K562 (cell line): ENCODE results near the gene DNAH10. TPM values are rescaled to one million over a fixed set of nuclear protein-coding genes. Genes with fewer than 3 reads are reported as not detected.
A peak's percentile ranks its signal among the peaks of the same experiment; 100 is the strongest.

ENCODE experiments used
- ATAC-seq: fragments of 200-7000 bp; cut with Tn5 transposase; 3 replicates; pipeline ENCODE4 v1.9.1; 2020; ENCODE audit warnings: moderate library complexity
- BruUV-seq: library from RNA; stranded (reverse); fragments of 400-500 nt; replicated peaks from 2 replicates; lab custom pipeline; 2021; lab: Mats Ljungman, UMichigan
- CTCF ChIA-PET: fragments of 300-600 bp; formaldehyde crosslinking; extraction: SDS; loops from one replicate; lab custom pipeline; 2021; ENCODE audit warnings: low intra/inter-chr PET ratio; lab: Yijun Ruan, JAX
- POLR2A ChIA-PET: fragments of 300-600, 350-650 bp; sonication (Branson Sonifier 250); formaldehyde crosslinking; extraction: SDS; loops from one replicate; lab custom pipeline; 2021; ENCODE audit warnings: antibody characterized with exemption, inconsistent platforms; lab: Yijun Ruan, JAX
- DNase-seq, 4 experiments: peaks; one replicate each; pipeline versions ENCODE4 v3.0.0 to v3.0.0-alpha.2; 2011 to 2018; ENCODE audit warnings: low spot score in 3 of 4, mixed read lengths in 3 of 4; ENCODE audit errors: extremely low read depth in 1 of 4
- FAIRE-seq: peaks from 2 replicates; lab custom pipeline; 2011; peaks lifted over from hg19 to GRCh38; lab: Jason Lieb, UNC
- H2AFZ ChIP-seq: 2 replicates; pipeline ENCODE4 v1.6.0; 2011; ENCODE audit warnings: low read depth, low read length, control low read depth, inconsistent platforms
- H3K27ac ChIP-seq: fragments of 200-600 bp; 3 replicates; pipeline ENCODE4 v1.8.0; 2011; ENCODE audit warnings: low read depth, mild to moderate bottlenecking, control low read depth, inconsistent platforms, low read length, moderate library complexity, mixed read lengths; ENCODE audit errors: extremely low read depth
- H3K27me3 ChIP-seq, 2 experiments: fragments of 300-600 bp in 1 of 2; 2 replicates in 1 of 2; 3 replicates in 1 of 2; pipeline versions ENCODE4 v1.6.0 to v1.8.0; 2011; ENCODE audit warnings: inconsistent platforms in 2 of 2, low read length in 2 of 2, mild to moderate bottlenecking in 1 of 2, mixed read lengths in 1 of 2, moderate library complexity in 1 of 2; ENCODE audit not compliant: control insufficient read depth in 2 of 2, insufficient read depth in 2 of 2
- H3K36me3 ChIP-seq: fragments of 300-600 bp; 3 replicates; pipeline ENCODE4 v1.8.0; 2011; ENCODE audit warnings: mild to moderate bottlenecking, low read length, inconsistent platforms; ENCODE audit not compliant: control insufficient read depth, insufficient read depth
- H3K4me1 ChIP-seq, 2 experiments: fragments of 200-600 bp in 1 of 2; replicated peaks in 1 of 2; 2 replicates in 1 of 2; 3 replicates in 1 of 2; pipeline versions ENCODE4 v1.5.1 to v1.8.0; 2011; ENCODE audit warnings: inconsistent platforms in 2 of 2, low read length in 2 of 2, mild to moderate bottlenecking in 1 of 2, mixed read lengths in 1 of 2, moderate library complexity in 1 of 2; ENCODE audit not compliant: control insufficient read depth in 2 of 2, insufficient read depth in 2 of 2
- H3K4me2 ChIP-seq: 2 replicates; pipeline ENCODE4 v1.6.1; 2011; ENCODE audit warnings: low read length, control low read depth, inconsistent platforms, mixed read lengths; ENCODE audit not compliant: insufficient read depth
- H3K4me3 ChIP-seq: fragments of 200-600 bp; sonication (generic), shearing (Covaris generic); 2 replicates; pipeline ENCODE4 v1.5.1; 2016; ENCODE audit warnings: control low read depth, inconsistent platforms
- H3K79me2 ChIP-seq: fragments of 200-600 bp; 3 replicates; pipeline ENCODE4 v1.8.0; 2011; ENCODE audit warnings: low read length, inconsistent platforms; ENCODE audit not compliant: control insufficient read depth, insufficient read depth
- H3K9ac ChIP-seq, 2 experiments: 2 replicates each; pipeline versions ENCODE4 v1.6.0 to v1.6.1; 2011; ENCODE audit warnings: low read depth in 2 of 2, low read length in 2 of 2, control low read depth in 1 of 2, inconsistent platforms in 1 of 2, mild to moderate bottlenecking in 1 of 2, mixed read lengths in 1 of 2; ENCODE audit not compliant: insufficient read depth in 1 of 2
- H3K9me1 ChIP-seq: one replicate; pipeline ENCODE4 v1.6.0; 2011; ENCODE audit warnings: inconsistent platforms, mild to moderate bottlenecking, low read length, moderate library complexity; ENCODE audit not compliant: control insufficient read depth, insufficient read depth
- H3K9me3 ChIP-seq: replicated peaks from 2 replicates; pipeline ENCODE4 v1.5.1; 2011; ENCODE audit warnings: low read depth, low read length, inconsistent platforms; ENCODE audit not compliant: control insufficient read depth, insufficient read depth
- H4K20me1 ChIP-seq: replicated peaks from 2 replicates; pipeline ENCODE4 v1.6.1; 2011; ENCODE audit warnings: low read length, inconsistent platforms, mixed read lengths; ENCODE audit not compliant: control insufficient read depth, insufficient read depth
- CEBPG ChIP-seq, 3 experiments: fragments of 200-800 bp in 1 of 3; sonication (Bioruptor generic) in 1 of 3; sonication (generic) in 1 of 3; formaldehyde crosslinking in 1 of 3; IDR thresholded peaks in 2 of 3; conservative IDR thresholded peaks in 1 of 3; 2 replicates each; pipeline versions ENCODE4 v1.6.1 to v1.8.0; 2016 to 2022; ENCODE audit warnings: missing compliant biosample characterization in 2 of 3, missing genetic modification characterization in 2 of 3, mild to moderate bottlenecking in 1 of 3, missing genetic modification reagents in 1 of 3
- FOXK1 ChIP-seq: sonication (generic); formaldehyde crosslinking; IDR thresholded peaks from 2 replicates; pipeline ENCODE4 v1.8.0; 2022; ENCODE audit warnings: missing genetic modification reagents, mild to moderate bottlenecking, borderline replicate concordance
- GTF2F1 ChIP-seq: IDR thresholded peaks from 2 replicates; pipeline ENCODE4 v1.6.1; 2011; ENCODE audit warnings: low read depth, low read length, improper control_type of control experiment
- MAFF ChIP-seq: IDR thresholded peaks from 2 replicates; pipeline ENCODE4 v1.6.1; 2012; ENCODE audit warnings: low read length, improper control_type of control experiment
- NCOA4 ChIP-seq: fragments of 450-650 bp; IDR thresholded peaks from 2 replicates; pipeline ENCODE4 v1.6.1; 2018; ENCODE audit warnings: mild to moderate bottlenecking; ENCODE audit not compliant: partially characterized antibody
- NCOR1 ChIP-seq: fragments of 450-650 bp; IDR thresholded peaks from 2 replicates; pipeline ENCODE4 v1.6.1; 2016; ENCODE audit warnings: mild to moderate bottlenecking, moderate library complexity
- NFIC ChIP-seq: fragments of 450-650 bp; IDR thresholded peaks from 2 replicates; pipeline ENCODE4 v1.6.1; 2017; ENCODE audit warnings: mild to moderate bottlenecking, inconsistent platforms
- SNRNP70 ChIP-seq: fragments of 200-400 bp; formaldehyde crosslinking; optimal IDR thresholded peaks from 2 replicates; pipeline ENCODE3; 2017; ENCODE audit warnings: low read depth, low read length
- TCF7L2 ChIP-seq: fragments of 150-350 bp; IDR thresholded peaks from 2 replicates; pipeline ENCODE4 v1.6.1; 2016; ENCODE audit warnings: low read depth, mild to moderate bottlenecking, low read length, moderate library complexity
- TEAD4 ChIP-seq, 2 experiments: sonication (generic) in 1 of 2; formaldehyde crosslinking in 1 of 2; IDR thresholded peaks; 2 replicates each; pipeline versions ENCODE4 v1.6.1 to v1.8.0; 2012 to 2022; ENCODE audit warnings: borderline replicate concordance in 1 of 2, inconsistent platforms in 1 of 2, low read length in 1 of 2, mild to moderate bottlenecking in 1 of 2, missing genetic modification reagents in 1 of 2
- U2AF1 ChIP-seq: fragments of 200-400 bp; formaldehyde crosslinking; optimal IDR thresholded peaks from 2 replicates; pipeline ENCODE3; 2017; ENCODE audit warnings: mild to moderate bottlenecking, low read depth, low read length, moderate library complexity
- ZNF165 ChIP-seq: fragments of 250-450 bp; sonication (Bioruptor Pico); IDR thresholded peaks from 2 replicates; pipeline ENCODE4 v1.4.0; 2020; ENCODE audit warnings: borderline replicate concordance
- ZNF175 ChIP-seq: fragments of 200-800 bp; sonication (Bioruptor generic); IDR thresholded peaks from 2 replicates; pipeline ENCODE4 v1.6.1; 2016; ENCODE audit warnings: low read depth, mild to moderate bottlenecking, missing genetic modification characterization, missing compliant biosample characterization
- WGBS: fragments of 100-300 bp; shearing (Covaris generic); methylation state at CpG from one replicate; pipeline ENCODE4 v1.1.6; 2016; ENCODE audit warnings: low coverage, mixed read lengths; ENCODE audit not compliant: insufficient coverage; ENCODE audit errors: missing lambda C conversion rate; 5-methylcytosine and 5-hydroxymethylcytosine counted together
- in situ Hi-C: fragments of 300-500 bp; cut with MboI; formaldehyde crosslinking; loops from 4 replicates; pipeline ENCODE4 v1.15.0; 2018; ENCODE audit warnings: inconsistent platforms, mixed read lengths
- intact Hi-C: fragments of 100-400 bp; cut with micrococcal nuclease; formaldehyde crosslinking; loops from 2 replicates; pipeline ENCODE4 v1.14.2; 2022
- polyA plus RNA-seq, 8 experiments: library from polyadenylated mRNA; depleted of rRNA in 4 of 8; stranded (reverse) in 5 of 8; unstranded in 3 of 8; fragments of >200 nt; fragmentation: Nextera tagmentation in 2 of 8; fragmentation: Illumina TruSeq in 1 of 8; extraction: Ambion mirVana in 2 of 8; extraction: Trizol in 1 of 8; gene quantifications; 2 replicates each; pipeline versions ENCODE4 v1.2.1 to v1.2.3, GENCODE V29; 2011 to 2014; ENCODE audit warnings: inconsistent platforms in 1 of 8, missing spikeins in 1 of 8
- total RNA-seq, 7 experiments: library from RNA; depleted of rRNA in 6 of 7; stranded (reverse); fragments of >200 nt in 6 of 7; fragmentation: Illumina TruSeq in 2 of 7; extraction: Trizol in 2 of 7; gene quantifications; 2 replicates each; pipeline versions ENCODE4 v1.2.1 to v1.2.3, GENCODE V29; 2011 to 2021; ENCODE audit warnings: low replicate concordance in 1 of 7
- TF ChIP-seq, protein P1 (sequence below): fragments of 450-650 bp; formaldehyde crosslinking; IDR thresholded peaks from 2 replicates; pipeline ENCODE4 v1.4.0; 2022; ENCODE audit warnings: missing genetic modification characterization
- TF ChIP-seq, protein P2 (sequence below): fragments of 450-650 bp; IDR thresholded peaks from 2 replicates; pipeline ENCODE4 v1.7.1; 2018; ENCODE audit warnings: mild to moderate bottlenecking, low read depth; ENCODE audit not compliant: partially characterized antibody
- TF ChIP-seq, protein P3 (sequence below), 2 experiments: fragments of 450-650 bp; conservative IDR thresholded peaks; 2 replicates each; pipeline ENCODE4 v1.6.1; 2017; ENCODE audit warnings: mild to moderate bottlenecking in 2 of 2, moderate library complexity in 2 of 2

DNAH10 gene
- total and polyA plus RNA-seq, 9 of the 15 experiments (the other 6 are each of a cell fraction or from before 2014, with no cell fraction given): 0.01 to 0.06 (median 0.04) TPM; not detected in 1

DNA sequence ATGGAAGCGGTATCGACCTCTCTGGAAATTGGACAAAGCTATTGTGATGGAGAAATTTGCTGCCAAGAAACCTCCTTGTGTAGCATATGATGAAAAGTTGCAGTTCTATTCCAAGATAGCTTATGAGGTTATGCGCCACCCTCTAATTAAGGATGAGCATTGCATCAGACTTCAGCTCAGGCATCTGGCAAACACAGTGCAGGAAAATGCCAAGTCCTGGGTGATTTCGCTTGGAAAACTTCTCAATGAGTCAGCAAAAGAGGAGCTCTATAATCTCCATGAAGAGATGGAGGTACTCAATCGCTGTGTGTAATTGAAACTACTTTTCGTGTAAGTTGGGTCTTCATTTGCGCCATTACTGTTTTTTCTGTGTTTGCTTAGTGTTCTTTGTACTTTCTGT is 51.2 kb downstream of the DNAH10 start (continued):
- TF ChIP-seq, protein P1, sequence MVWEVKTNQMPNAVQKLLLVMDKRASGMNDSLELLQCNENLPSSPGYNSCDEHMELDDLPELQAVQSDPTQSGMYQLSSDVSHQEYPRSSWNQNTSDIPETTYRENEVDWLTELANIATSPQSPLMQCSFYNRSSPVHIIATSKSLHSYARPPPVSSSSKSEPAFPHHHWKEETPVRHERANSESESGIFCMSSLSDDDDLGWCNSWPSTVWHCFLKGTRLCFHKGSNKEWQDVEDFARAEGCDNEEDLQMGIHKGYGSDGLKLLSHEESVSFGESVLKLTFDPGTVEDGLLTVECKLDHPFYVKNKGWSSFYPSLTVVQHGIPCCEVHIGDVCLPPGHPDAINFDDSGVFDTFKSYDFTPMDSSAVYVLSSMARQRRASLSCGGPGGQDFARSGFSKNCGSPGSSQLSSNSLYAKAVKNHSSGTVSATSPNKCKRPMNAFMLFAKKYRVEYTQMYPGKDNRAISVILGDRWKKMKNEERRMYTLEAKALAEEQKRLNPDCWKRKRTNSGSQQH (CRISPR knock-in tag): no peak
- no peak for TF ChIP-seq ZNF175
- peak; percentile 33; the same call in 1 of the 2 replicates for TF ChIP-seq MAFF
- TF ChIP-seq CEBPG (CRISPR knock-in tag; IDR thresholded peaks at IDR 0.05): no peak
- TF ChIP-seq CEBPG (tag; conservative IDR thresholded peaks at IDR 0.05 in 1 of 2, IDR thresholded peaks at IDR 0.05 in 1 of 2): peak in 1 of 2 experiments; percentile 46; a peak in 2 of 4 replicates

DNA sequence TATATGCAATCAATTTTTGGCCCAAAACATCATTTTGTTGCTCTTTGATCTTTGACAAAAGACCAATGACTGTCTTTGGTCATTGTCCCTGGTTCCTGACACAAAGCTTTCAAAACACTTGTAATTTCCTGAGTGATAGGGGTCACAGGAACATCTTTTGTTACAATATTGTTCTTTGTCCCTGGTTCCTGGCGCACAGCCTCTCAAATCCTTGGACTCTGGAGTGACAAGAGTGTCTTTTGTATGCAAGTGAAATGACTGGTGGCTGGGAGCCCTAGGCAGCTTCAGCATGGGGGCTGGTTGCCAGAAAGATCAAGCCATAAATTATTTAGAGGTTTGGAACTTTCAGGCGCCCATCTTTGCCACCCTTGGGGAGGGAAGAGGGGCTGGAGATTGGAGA is 53.9 kb downstream of the DNAH10 start:
- TF ChIP-seq ZNF165 (CRISPR knock-in tag) (no peak), TEAD4 (IDR thresholded peaks at IDR 0.05; ENCODE audit: low read length) (no peak), TEAD4 (CRISPR knock-in tag; IDR thresholded peaks at IDR 0.05; ENCODE audit: borderline replicate concordance) (no peak), GTF2F1 (no peak), U2AF1 (no peak), NCOR1 (no peak), NFIC (no peak), FOXK1 (no peak), TCF7L2 (no peak), NCOA4 (no peak), SNRNP70 (no peak)
- TF ChIP-seq, protein P2, sequence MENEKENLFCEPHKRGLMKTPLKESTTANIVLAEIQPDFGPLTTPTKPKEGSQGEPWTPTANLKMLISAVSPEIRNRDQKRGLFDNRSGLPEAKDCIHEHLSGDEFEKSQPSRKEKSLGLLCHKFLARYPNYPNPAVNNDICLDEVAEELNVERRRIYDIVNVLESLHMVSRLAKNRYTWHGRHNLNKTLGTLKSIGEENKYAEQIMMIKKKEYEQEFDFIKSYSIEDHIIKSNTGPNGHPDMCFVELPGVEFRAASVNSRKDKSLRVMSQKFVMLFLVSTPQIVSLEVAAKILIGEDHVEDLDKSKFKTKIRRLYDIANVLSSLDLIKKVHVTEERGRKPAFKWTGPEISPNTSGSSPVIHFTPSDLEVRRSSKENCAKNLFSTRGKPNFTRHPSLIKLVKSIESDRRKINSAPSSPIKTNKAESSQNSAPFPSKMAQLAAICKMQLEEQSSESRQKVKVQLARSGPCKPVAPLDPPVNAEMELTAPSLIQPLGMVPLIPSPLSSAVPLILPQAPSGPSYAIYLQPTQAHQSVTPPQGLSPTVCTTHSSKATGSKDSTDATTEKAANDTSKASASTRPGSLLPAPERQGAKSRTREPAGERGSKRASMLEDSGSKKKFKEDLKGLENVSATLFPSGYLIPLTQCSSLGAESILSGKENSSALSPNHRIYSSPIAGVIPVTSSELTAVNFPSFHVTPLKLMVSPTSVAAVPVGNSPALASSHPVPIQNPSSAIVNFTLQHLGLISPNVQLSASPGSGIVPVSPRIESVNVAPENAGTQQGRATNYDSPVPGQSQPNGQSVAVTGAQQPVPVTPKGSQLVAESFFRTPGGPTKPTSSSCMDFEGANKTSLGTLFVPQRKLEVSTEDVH: no peak
- TF ChIP-seq, protein P3, sequence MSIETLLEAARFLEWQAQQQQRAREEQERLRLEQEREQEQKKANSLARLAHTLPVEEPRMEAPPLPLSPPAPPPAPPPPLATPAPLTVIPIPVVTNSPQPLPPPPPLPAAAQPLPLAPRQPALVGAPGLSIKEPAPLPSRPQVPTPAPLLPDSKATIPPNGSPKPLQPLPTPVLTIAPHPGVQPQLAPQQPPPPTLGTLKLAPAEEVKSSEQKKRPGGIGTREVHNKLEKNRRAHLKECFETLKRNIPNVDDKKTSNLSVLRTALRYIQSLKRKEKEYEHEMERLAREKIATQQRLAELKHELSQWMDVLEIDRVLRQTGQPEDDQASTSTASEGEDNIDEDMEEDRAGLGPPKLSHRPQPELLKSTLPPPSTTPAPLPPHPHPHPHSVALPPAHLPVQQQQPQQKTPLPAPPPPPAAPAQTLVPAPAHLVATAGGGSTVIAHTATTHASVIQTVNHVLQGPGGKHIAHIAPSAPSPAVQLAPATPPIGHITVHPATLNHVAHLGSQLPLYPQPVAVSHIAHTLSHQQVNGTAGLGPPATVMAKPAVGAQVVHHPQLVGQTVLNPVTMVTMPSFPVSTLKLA (conservative IDR thresholded peaks at IDR 0.05): no peak
- Histone ChIP-seq H3K27ac (no peak overlapping the region), H3K4me2 (no peak overlapping the region), H3K79me2 (no peaks in the 10 kb centered on the region), H3K36me3 (no peaks in the 10 kb centered on the region), H3K4me3 (no peak overlapping the region), H3K9me3 (peaks cover 3% of the 10 kb centered on the region; the same call in 1 of the 2 replicates), H3K27me3 (peaks cover 3 to 15% of the 10 kb centered on the region in 2 experiments; a peak in 3 of 5 replicates), H4K20me1 (no peaks in the 10 kb centered on the region), H3K9me1 (no peaks in the 10 kb centered on the region), H3K4me1 (no peaks in the 10 kb centered on the region), H3K9ac (no peak overlapping the region), H2AFZ (no peak overlapping the region)
- intact Hi-C loops (no loop called here), in situ Hi-C loops (no loop called here)
- DNase-seq (no peak), ATAC-seq (no peak), FAIRE-seq (no peak)
- WGBS: 5% methylated on average over 2 of the region's 2 CpGs
- ChIA-PET CTCF (no interaction called here), POLR2A (no interaction called here)
- no TSS peak for BruUV-seq
